GM12891 (cell line): ENCODE results near the gene POLA1.

ENCODE experiments used
- PAX5 ChIP-seq: IDR thresholded peaks from 2 replicates; pipeline ENCODE4 v1.6.1; 2011; ENCODE audit warnings: low read length, moderate library complexity, mild to moderate bottlenecking; ENCODE audit not compliant: insufficient read depth, severe bottlenecking
- POLR2A ChIP-seq: IDR thresholded peaks from 2 replicates; pipeline ENCODE4 v1.6.1; 2011; ENCODE audit warnings: low read depth, low read length, control low read depth
- POLR2AphosphoS5 ChIP-seq: IDR thresholded peaks from 2 replicates; pipeline ENCODE4 v1.6.1; 2011; ENCODE audit warnings: low read depth, low read length, control low read depth
- POU2F2 ChIP-seq: IDR thresholded peaks from 2 replicates; pipeline ENCODE4 v1.6.1; 2011; ENCODE audit warnings: low read depth, mild to moderate bottlenecking, control low read depth, low read length, moderate library complexity
- SPI1 ChIP-seq: IDR thresholded peaks from 2 replicates; pipeline ENCODE4 v1.6.1; 2011; ENCODE audit warnings: low read depth, low read length, control low read depth
- TAF1 ChIP-seq: IDR thresholded peaks from 2 replicates; pipeline ENCODE4 v1.6.1; 2011; ENCODE audit warnings: low read depth, low read length, control low read depth

GRCh38 chrX:25010784-25011588, 317.3 kb downstream of the POLA1 start:
- no peak for TF ChIP-seq POLR2A
- TF ChIP-seq POLR2AphosphoS5 = no peak
- TF ChIP-seq TAF1 = no peak
- TF ChIP-seq PAX5 = no peak
- TF ChIP-seq POU2F2 = no peak
- TF ChIP-seq SPI1 = no peak
